Ascending aorta (tissue), 2 donors: ENCODE data around the gene LRP2BP. TPM values are rescaled to one million over a fixed set of nuclear protein-coding genes. Genes with fewer than 3 reads are reported as not detected.

Experiments used
- DNase-seq, 2 donors: peaks; one replicate each; pipeline ENCODE4 v3.0.0-alpha.2; 2019; ENCODE audit warnings: low spot score in 2 of 2
- H3K27ac ChIP-seq, 2 donors: fragments of 200-600 bp; sonication (generic); one replicate each; pipeline ENCODE4 v1.5.1; 2016 to 2017; ENCODE audit warnings: mild to moderate bottlenecking in 1 of 2
- H3K27me3 ChIP-seq: fragments of 200-600 bp; sonication (generic); one replicate; pipeline ENCODE4 v1.5.1; 2017
- H3K36me3 ChIP-seq, 2 donors: fragments of 200-600 bp; sonication (generic); one replicate each; pipeline ENCODE4 v1.5.1; 2016
- H3K4me1 ChIP-seq, 2 donors: fragments of 200-600 bp; sonication (generic); one replicate each; pipeline ENCODE4 v1.5.1; 2016 to 2017; ENCODE audit warnings: mild to moderate bottlenecking in 1 of 2
- H3K4me3 ChIP-seq, 2 donors: fragments of 200-600 bp; sonication (generic); one replicate each; pipeline ENCODE4 v1.5.1; 2016 to 2017; ENCODE audit warnings: mild to moderate bottlenecking in 1 of 2
- H3K9me3 ChIP-seq, 2 donors: fragments of 200-600 bp; sonication (generic); one replicate each; pipeline ENCODE4 v1.5.1; 2016
- intact Hi-C: fragments of 100-400 bp; cut with DNase I; formaldehyde crosslinking; loops from one replicate; pipeline ENCODE4 v1.15.1; 2023
- total RNA-seq: library from RNA; depleted of rRNA; stranded (reverse); fragments of >200 nt; gene quantifications from one replicate; pipeline ENCODE4 v1.1.0, GENCODE V29; 2016
- TF ChIP-seq, protein P1 (sequence below), 3 experiments: fragments of 200-600 bp in 2 of 3; fragments of 450-650 bp in 1 of 3; sonication (generic) in 2 of 3; IDR thresholded peaks; one replicate each; pipeline ENCODE4 v1.5.1; 2016 to 2019; ENCODE audit warnings: antibody characterized with exemption in 3 of 3, mild to moderate bottlenecking in 1 of 3, moderate library complexity in 1 of 3

The LRP2BP gene
- total RNA-seq, 1 donor from 2014 or later: 0.53 TPM

- H3K27me3 ChIP-seq: no peaks in the 10 kb centered on the region
- no peak for DNase-seq
- peaks cover 0 to 7% of the 10 kb centered on the region in 2 donors for H3K4me1 ChIP-seq
- no peaks in the 10 kb centered on the region for H3K9me3 ChIP-seq
- no peak overlapping the region for H3K4me3 ChIP-seq
- no peaks in the 10 kb centered on the region for H3K36me3 ChIP-seq
- peak overlapping the region in 1 of 2 donors; percentile 22 for H3K27ac ChIP-seq
- intact Hi-C loops: no loop called here
- TF ChIP-seq, protein P1, sequence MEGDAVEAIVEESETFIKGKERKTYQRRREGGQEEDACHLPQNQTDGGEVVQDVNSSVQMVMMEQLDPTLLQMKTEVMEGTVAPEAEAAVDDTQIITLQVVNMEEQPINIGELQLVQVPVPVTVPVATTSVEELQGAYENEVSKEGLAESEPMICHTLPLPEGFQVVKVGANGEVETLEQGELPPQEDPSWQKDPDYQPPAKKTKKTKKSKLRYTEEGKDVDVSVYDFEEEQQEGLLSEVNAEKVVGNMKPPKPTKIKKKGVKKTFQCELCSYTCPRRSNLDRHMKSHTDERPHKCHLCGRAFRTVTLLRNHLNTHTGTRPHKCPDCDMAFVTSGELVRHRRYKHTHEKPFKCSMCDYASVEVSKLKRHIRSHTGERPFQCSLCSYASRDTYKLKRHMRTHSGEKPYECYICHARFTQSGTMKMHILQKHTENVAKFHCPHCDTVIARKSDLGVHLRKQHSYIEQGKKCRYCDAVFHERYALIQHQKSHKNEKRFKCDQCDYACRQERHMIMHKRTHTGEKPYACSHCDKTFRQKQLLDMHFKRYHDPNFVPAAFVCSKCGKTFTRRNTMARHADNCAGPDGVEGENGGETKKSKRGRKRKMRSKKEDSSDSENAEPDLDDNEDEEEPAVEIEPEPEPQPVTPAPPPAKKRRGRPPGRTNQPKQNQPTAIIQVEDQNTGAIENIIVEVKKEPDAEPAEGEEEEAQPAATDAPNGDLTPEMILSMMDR (IDR thresholded peaks at IDR 0.05): no peak
Measured at GRCh38 chr4:185384930-185385331, 10.8 kb downstream of the LRP2BP start.

- no peaks in the 10 kb centered on the region for H3K36me3 ChIP-seq
- peaks cover 0 to 7% of the 10 kb centered on the region in 2 donors for H3K4me1 ChIP-seq
- no peak overlapping the region for H3K4me3 ChIP-seq
- H3K27ac ChIP-seq: no peak overlapping the region
- no peak for DNase-seq
- H3K27me3 ChIP-seq: no peaks in the 10 kb centered on the region
- no peaks in the 10 kb centered on the region for H3K9me3 ChIP-seq
- TF ChIP-seq, protein P1 (IDR thresholded peaks at IDR 0.05): no peak
- intact Hi-C loops: no loop called here
Measured at GRCh38 chr4:185384061-185384460, 11.7 kb downstream of the LRP2BP start.

GRCh38 chr4:185383451-185383850 lies 12.3 kb downstream of the LRP2BP start:
- no peaks in the 10 kb centered on the region for H3K9me3 ChIP-seq
- H3K36me3 ChIP-seq: peaks cover 0 to 3% of the 10 kb centered on the region in 2 donors
- H3K4me3 ChIP-seq: no peak overlapping the region
- H3K4me1 ChIP-seq: peaks cover 0 to 7% of the 10 kb centered on the region in 2 donors
- no peak overlapping the region for H3K27ac ChIP-seq
- TF ChIP-seq, protein P1 (IDR thresholded peaks at IDR 0.05): no peak
- intact Hi-C loops: no loop called here
- no peaks in the 10 kb centered on the region for H3K27me3 ChIP-seq
- DNase-seq: no peak

GRCh38 chr4:185382754-185383153 lies 13.0 kb downstream of the LRP2BP start:
- Histone ChIP-seq H3K9me3 (no peaks in the 10 kb centered on the region), H3K36me3 (peaks cover 0 to 3% of the 10 kb centered on the region in 2 donors), H3K27ac (no peak overlapping the region), H3K27me3 (no peaks in the 10 kb centered on the region), H3K4me1 (peaks cover 0 to 7% of the 10 kb centered on the region in 2 donors), H3K4me3 (no peak overlapping the region)
- TF ChIP-seq, protein P1 (IDR thresholded peaks at IDR 0.05): no peak
- intact Hi-C loops: no loop called here
- DNase-seq: no peak

DNA sequence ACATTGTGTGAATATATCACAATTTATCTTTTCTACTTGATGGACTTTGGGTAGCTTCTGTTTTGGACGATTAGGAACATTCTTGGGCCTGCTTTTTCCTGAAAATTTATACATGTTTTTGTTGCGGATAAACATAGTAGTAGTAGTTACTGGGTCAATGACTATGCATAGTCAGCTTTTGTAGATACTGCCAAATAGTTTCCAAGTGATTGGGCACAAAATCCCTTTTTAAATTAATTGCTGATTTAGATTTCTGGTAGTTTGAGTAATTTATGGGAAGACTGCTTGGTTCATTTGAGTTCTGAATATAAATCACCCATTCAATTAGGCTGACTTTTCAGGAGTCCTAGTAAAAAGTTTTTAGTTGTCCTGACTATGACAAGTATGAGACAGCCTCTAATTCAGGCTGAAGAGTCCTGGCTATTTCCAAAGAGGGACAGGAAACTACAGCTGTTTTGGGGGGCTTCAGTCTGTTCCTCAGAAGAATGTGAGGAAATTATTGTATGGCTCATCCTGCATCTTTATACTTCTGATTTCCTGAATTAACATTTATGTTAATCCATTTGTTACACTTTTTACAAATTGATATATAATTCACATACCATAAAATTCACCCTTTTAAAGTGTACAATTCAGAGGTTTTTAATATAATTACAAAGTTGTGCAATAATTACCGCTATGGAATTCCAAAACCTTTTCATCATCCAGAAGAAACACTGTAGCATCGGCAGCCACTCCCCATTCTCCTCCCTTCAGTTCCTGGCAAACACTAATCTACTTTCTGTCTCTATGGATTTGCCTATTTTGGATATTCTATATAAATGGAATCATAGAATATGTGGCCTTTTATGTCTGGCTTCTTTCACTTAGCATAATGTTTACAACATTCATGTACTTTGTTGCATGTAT lies 14.2 kb downstream of the LRP2BP start:
- no peak overlapping the region for H3K27ac ChIP-seq
- no peaks in the 10 kb centered on the region for H3K9me3 ChIP-seq
- intact Hi-C loops: no loop called here
- H3K27me3 ChIP-seq: no peaks in the 10 kb centered on the region
- DNase-seq: no peak
- peaks cover 0 to 6% of the 10 kb centered on the region in 2 donors for H3K36me3 ChIP-seq
- no peak overlapping the region for H3K4me3 ChIP-seq
- H3K4me1 ChIP-seq: peaks cover 0 to 6% of the 10 kb centered on the region in 2 donors
- TF ChIP-seq, protein P1 (IDR thresholded peaks at IDR 0.05): no peak
